H9 (cell line): ENCODE results near the gene EPN1. TPM values are rescaled to one million over a fixed set of nuclear protein-coding genes. Genes with fewer than 3 reads are reported as not detected.

Experiments used
- DNase-seq: peaks from one replicate; pipeline ENCODE4 v3.0.0-alpha.2; 2017
- H2AFZ ChIP-seq: one replicate; pipeline ENCODE4 v1.6.1; 2013; ENCODE audit warnings: mild to moderate bottlenecking, low read length, control low read depth, moderate library complexity
- H2AK5ac ChIP-seq: 2 replicates; pipeline ENCODE4 v1.6.1; 2013; ENCODE audit warnings: low read length, control low read depth, mixed read lengths; ENCODE audit not compliant: insufficient read length
- H2BK120ac ChIP-seq: one replicate; pipeline ENCODE4 v1.6.1; 2013; ENCODE audit warnings: low read depth, mild to moderate bottlenecking, low read length, control low read depth, inconsistent platforms; ENCODE audit not compliant: poor library complexity, severe bottlenecking
- H2BK12ac ChIP-seq: 2 replicates; pipeline ENCODE4 v1.6.1; 2013; ENCODE audit warnings: low read length, control low read depth, mixed read lengths, low read depth; ENCODE audit not compliant: insufficient read length
- H2BK15ac ChIP-seq: 2 replicates; pipeline ENCODE4 v1.6.1; 2013; ENCODE audit warnings: low read depth, low read length, control low read depth
- H2BK20ac ChIP-seq: one replicate; pipeline ENCODE4 v1.6.1; 2013; ENCODE audit warnings: low read depth, mild to moderate bottlenecking, low read length, control low read depth, inconsistent platforms; ENCODE audit not compliant: poor library complexity, severe bottlenecking
- H2BK5ac ChIP-seq: 2 replicates; pipeline ENCODE4 v1.6.1; 2013; ENCODE audit warnings: low read length, control low read depth, mixed read lengths; ENCODE audit not compliant: insufficient read length
- H3K14ac ChIP-seq: 2 replicates; pipeline ENCODE4 v1.6.1; 2013; ENCODE audit warnings: low read length, control low read depth; ENCODE audit not compliant: insufficient read depth
- H3K18ac ChIP-seq: 2 replicates; pipeline ENCODE4 v1.6.1; 2013; ENCODE audit warnings: low read depth, mild to moderate bottlenecking, mixed read lengths, low read length, control low read depth; ENCODE audit not compliant: insufficient read length
- H3K23ac ChIP-seq: 2 replicates; pipeline ENCODE4 v1.6.1; 2013; ENCODE audit warnings: low read length, control low read depth, mixed read lengths, low read depth; ENCODE audit not compliant: insufficient read length
- H3K23me2 ChIP-seq: 2 replicates; pipeline ENCODE4 v1.6.1; 2013; ENCODE audit warnings: low read depth, mild to moderate bottlenecking, mixed read lengths, low read length, control low read depth; ENCODE audit not compliant: insufficient read length, poor library complexity, severe bottlenecking
- H3K27ac ChIP-seq: 2 replicates; pipeline ENCODE4 v1.5.1; 2013; ENCODE audit warnings: low read length, control low read depth, mixed read lengths, low read depth; ENCODE audit not compliant: insufficient read length
- H3K27me3 ChIP-seq: 2 replicates; pipeline ENCODE4 v1.6.1; 2013; ENCODE audit warnings: low read length, control low read depth, inconsistent platforms; ENCODE audit not compliant: insufficient read depth
- H3K4ac ChIP-seq: 2 replicates; pipeline ENCODE4 v1.6.1; 2013; ENCODE audit warnings: low read depth, mild to moderate bottlenecking, control low read depth, inconsistent platforms, low read length, moderate library complexity
- H3K4me1 ChIP-seq: 2 replicates; pipeline ENCODE4 v1.6.1; 2013; ENCODE audit warnings: low read length, control low read depth, inconsistent platforms; ENCODE audit not compliant: insufficient read depth
- H3K4me2 ChIP-seq: 2 replicates; pipeline ENCODE4 v1.6.1; 2013; ENCODE audit warnings: low read length, control low read depth, mixed read lengths; ENCODE audit not compliant: insufficient read length, insufficient read depth
- H3K56ac ChIP-seq: 2 replicates; pipeline ENCODE4 v1.6.1; 2013; ENCODE audit warnings: low read depth, mild to moderate bottlenecking, mixed read lengths, low read length, control low read depth; ENCODE audit not compliant: insufficient read length
- H3K79me1 ChIP-seq: 2 replicates; pipeline ENCODE4 v1.6.1; 2013; ENCODE audit warnings: low read depth, mild to moderate bottlenecking, moderate library complexity, low read length, control low read depth, inconsistent platforms; ENCODE audit not compliant: insufficient read depth, poor library complexity, severe bottlenecking
- H3K79me2 ChIP-seq: 2 replicates; pipeline ENCODE4 v1.6.1; 2013; ENCODE audit warnings: low read length, control low read depth, inconsistent platforms; ENCODE audit not compliant: insufficient read depth
- H3K9ac ChIP-seq: 2 replicates; pipeline ENCODE4 v1.6.1; 2013; ENCODE audit warnings: low read length, control low read depth, mixed read lengths; ENCODE audit not compliant: insufficient read length; ENCODE audit errors: extremely low read depth
- H3K9me3 ChIP-seq: one replicate; pipeline ENCODE4 v1.6.1; 2013; ENCODE audit warnings: low read depth, low read length, inconsistent platforms; ENCODE audit not compliant: control insufficient read depth
- H3T11ph ChIP-seq: one replicate; pipeline ENCODE4 v1.6.1; 2013; ENCODE audit warnings: mild to moderate bottlenecking, low read length, control low read depth, inconsistent platforms
- H4K20me1 ChIP-seq: one replicate; pipeline ENCODE4 v1.6.1; 2013; ENCODE audit not compliant: control insufficient read depth, insufficient read length, insufficient read depth
- H4K5ac ChIP-seq: 2 replicates; pipeline ENCODE4 v1.6.1; 2013; ENCODE audit warnings: low read depth, mild to moderate bottlenecking, mixed read lengths, low read length, control low read depth; ENCODE audit not compliant: insufficient read length
- H4K8ac ChIP-seq: replicated peaks from 2 replicates; pipeline ENCODE4 v1.6.1; 2013; ENCODE audit warnings: low read length, control low read depth, mixed read lengths, low read depth; ENCODE audit not compliant: insufficient read length
- H4K91ac ChIP-seq: 2 replicates; pipeline ENCODE4 v1.6.1; 2013; ENCODE audit warnings: low read depth, mild to moderate bottlenecking, moderate library complexity, mixed read lengths, low read length, control low read depth; ENCODE audit not compliant: insufficient read length
- H3K27ac Mint-ChIP-seq, 3 experiments: 2 replicates in 2 of 3; 3 replicates in 1 of 3; pipeline ENCODE4 v1.8.0; 2020 to 2021; ENCODE audit warnings: mixed read lengths in 3 of 3, mild to moderate bottlenecking in 1 of 3, moderate library complexity in 1 of 3
- H3K27me3 Mint-ChIP-seq: 2 replicates; pipeline ENCODE4 v1.8.0; 2021; ENCODE audit warnings: low read depth, mild to moderate bottlenecking, moderate library complexity, mixed read lengths
- H3K36me3 Mint-ChIP-seq, 3 experiments: 2 replicates in 2 of 3; 3 replicates in 1 of 3; pipeline ENCODE4 v1.8.0; 2020 to 2021; ENCODE audit warnings: low read depth in 3 of 3, mixed read lengths in 3 of 3; ENCODE audit not compliant: insufficient read depth in 1 of 3
- H3K4me1 Mint-ChIP-seq, 2 experiments: 2 replicates each; pipeline ENCODE4 v1.8.0; 2020; ENCODE audit warnings: mixed read lengths in 2 of 2
- H3K4me3 Mint-ChIP-seq, 2 experiments: 2 replicates in 1 of 2; 3 replicates in 1 of 2; pipeline ENCODE4 v1.8.0; 2020 to 2021; ENCODE audit warnings: mild to moderate bottlenecking in 2 of 2, mixed read lengths in 2 of 2, moderate library complexity in 1 of 2
- H3K9me3 Mint-ChIP-seq, 2 experiments: 2 replicates in 1 of 2; 3 replicates in 1 of 2; pipeline ENCODE4 v1.8.0; 2020; ENCODE audit warnings: mild to moderate bottlenecking in 2 of 2, mixed read lengths in 2 of 2, moderate library complexity in 1 of 2
- WGBS: extraction: QIAGEN DNeasy Blood & Tissue Kit; methylation state at CpG from one replicate; pipeline ENCODE4 v1.1.7; 2013; ENCODE audit warnings: missing lambda C conversion rate, low lambda C conversion rate, mixed read lengths; ENCODE audit not compliant: insufficient read length; ENCODE audit errors: extremely low coverage; 5-methylcytosine and 5-hydroxymethylcytosine counted together
- total RNA-seq: library from RNA; stranded (reverse); gene quantifications from 2 replicates; pipeline ENCODE4 v1.2.1, GENCODE V29; 2021
- TF ChIP-seq, protein P1 (sequence below): fragments of 200-600 bp; sonication (generic); conservative IDR thresholded peaks from 3 replicates; pipeline ENCODE4 v1.8.0; 2021; ENCODE audit warnings: antibody characterized with exemption, mild to moderate bottlenecking

EPN1 gene
- total RNA-seq, 1 experiment from 2014 or later, result 159 TPM

DNA sequence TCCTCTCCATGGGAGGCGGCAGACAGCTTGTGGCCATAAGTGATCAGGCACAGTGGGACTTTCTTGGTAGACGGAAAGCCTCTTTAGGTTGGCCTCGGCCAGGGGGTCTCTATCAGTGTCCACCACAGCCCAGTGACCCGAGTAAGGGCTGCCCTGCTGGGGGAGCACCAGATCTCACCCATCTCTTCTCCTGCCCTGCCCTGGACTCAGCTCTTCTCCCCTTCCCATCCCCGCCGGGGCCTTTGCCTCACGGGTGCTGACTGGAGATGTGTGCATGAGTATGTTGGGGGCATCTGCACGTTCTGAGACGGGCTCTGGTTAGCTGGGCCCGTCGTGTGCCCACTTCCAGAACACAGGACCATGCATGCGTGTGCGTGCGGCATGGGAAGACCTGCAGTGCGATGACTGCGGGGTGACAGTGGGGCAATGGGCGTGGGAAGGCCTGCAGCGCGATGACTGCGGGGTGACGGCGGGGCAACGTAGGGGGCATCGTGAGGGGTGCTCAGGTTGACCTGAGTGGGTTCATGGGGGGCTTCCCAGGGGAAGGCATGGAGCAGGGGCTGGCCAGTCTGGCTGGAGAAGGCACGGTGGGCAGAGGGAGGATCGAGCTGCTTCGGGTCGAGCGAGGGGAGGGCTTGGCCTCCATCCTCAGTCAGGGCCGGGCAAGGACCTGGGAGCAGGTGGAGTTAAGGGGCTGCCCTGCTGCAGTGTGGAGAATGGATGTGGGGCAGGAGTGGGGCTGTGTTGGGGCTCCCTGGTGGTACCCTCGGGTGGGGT is 15.9 kb downstream of the EPN1 start:
- H2BK5ac ChIP-seq, result no peak overlapping the region
- no peak overlapping the region for H4K5ac ChIP-seq
- no peak overlapping the region for H4K8ac ChIP-seq
- H3K27ac ChIP-seq, result no peak overlapping the region
- H3K4ac ChIP-seq, result no peak overlapping the region
- H3K23ac ChIP-seq, result no peak overlapping the region
- no peak overlapping the region for H2BK120ac ChIP-seq
- no peak for DNase-seq
- no peak overlapping the region for H4K91ac ChIP-seq
- no peaks in the 10 kb centered on the region for H3K9me3 ChIP-seq
- H3K9me3 Mint-ChIP-seq, result no peaks in the 10 kb centered on the region; a peak in 1 of 5 replicates
- peaks cover 26 to 63% (median 53%) of the 10 kb centered on the region in 3 experiments; a peak in 6 of 7 replicates for H3K36me3 Mint-ChIP-seq
- no peaks in the 10 kb centered on the region for H3K23me2 ChIP-seq
- no peaks in the 10 kb centered on the region for H4K20me1 ChIP-seq
- H3K9ac ChIP-seq, result no peak overlapping the region
- no peak overlapping the region for H2AK5ac ChIP-seq
- H2AFZ ChIP-seq, result no peak overlapping the region
- H3K4me2 ChIP-seq, result no peak overlapping the region
- H3K27me3 ChIP-seq, result no peaks in the 10 kb centered on the region
- no peaks in the 10 kb centered on the region for H3K79me1 ChIP-seq
- H3K56ac ChIP-seq, result no peak overlapping the region
- H2BK20ac ChIP-seq, result no peak overlapping the region
- H3K79me2 ChIP-seq, result no peaks in the 10 kb centered on the region
- no peaks in the 10 kb centered on the region for H3K4me1 ChIP-seq
- no peak overlapping the region; a peak in 1 of 7 replicates for H3K27ac Mint-ChIP-seq
- TF ChIP-seq, protein P1, sequence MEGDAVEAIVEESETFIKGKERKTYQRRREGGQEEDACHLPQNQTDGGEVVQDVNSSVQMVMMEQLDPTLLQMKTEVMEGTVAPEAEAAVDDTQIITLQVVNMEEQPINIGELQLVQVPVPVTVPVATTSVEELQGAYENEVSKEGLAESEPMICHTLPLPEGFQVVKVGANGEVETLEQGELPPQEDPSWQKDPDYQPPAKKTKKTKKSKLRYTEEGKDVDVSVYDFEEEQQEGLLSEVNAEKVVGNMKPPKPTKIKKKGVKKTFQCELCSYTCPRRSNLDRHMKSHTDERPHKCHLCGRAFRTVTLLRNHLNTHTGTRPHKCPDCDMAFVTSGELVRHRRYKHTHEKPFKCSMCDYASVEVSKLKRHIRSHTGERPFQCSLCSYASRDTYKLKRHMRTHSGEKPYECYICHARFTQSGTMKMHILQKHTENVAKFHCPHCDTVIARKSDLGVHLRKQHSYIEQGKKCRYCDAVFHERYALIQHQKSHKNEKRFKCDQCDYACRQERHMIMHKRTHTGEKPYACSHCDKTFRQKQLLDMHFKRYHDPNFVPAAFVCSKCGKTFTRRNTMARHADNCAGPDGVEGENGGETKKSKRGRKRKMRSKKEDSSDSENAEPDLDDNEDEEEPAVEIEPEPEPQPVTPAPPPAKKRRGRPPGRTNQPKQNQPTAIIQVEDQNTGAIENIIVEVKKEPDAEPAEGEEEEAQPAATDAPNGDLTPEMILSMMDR, result no peak
- no CpG with 5 or more reads among the region's 31 CpGs for WGBS
- no peak overlapping the region for H2BK12ac ChIP-seq
- H3K4me3 Mint-ChIP-seq, result no peak overlapping the region
- no peak overlapping the region for H3K18ac ChIP-seq
- no peak overlapping the region for H3T11ph ChIP-seq
- no peak overlapping the region for H2BK15ac ChIP-seq
- H3K14ac ChIP-seq, result no peak overlapping the region; the same call in 1 of the 2 replicates
- no peaks in the 10 kb centered on the region for H3K4me1 Mint-ChIP-seq
- H3K27me3 Mint-ChIP-seq, result no peaks in the 10 kb centered on the region
